ENCODE data around the gene WASHC2A.
"Not testable (repeated sequence)": the region's sequence is repeated elsewhere in the genome, so short reads cannot be mapped to it uniquely, and the experiment has no call there.

The WASHC2A gene

GRCh38 chr10:50067546-50068351 lies at the start of gene WASHC2A:
WASHC2A (plus strand) TSS chr10:50067954; CDS start chr10:50068006, 52 bp downstream.
- peak; percentile 25 for DNase-seq

GRCh38 chr10:50019279-50019678 lies 48.5 kb upstream of the WASHC2A start:
- DNase-seq = not testable (repeated sequence)

GRCh38 chr10:50020451-50021024 lies 47.2 kb upstream of the WASHC2A start:
- DNase-seq = not testable (repeated sequence)

GRCh38 chr10:50021646-50022045 lies 46.1 kb upstream of the WASHC2A start:
- no peak for DNase-seq

GRCh38 chr10:50024716-50025383 lies 42.9 kb upstream of the WASHC2A start:
- not testable (repeated sequence) for DNase-seq

GRCh38 chr10:50025627-50026026 lies 42.1 kb upstream of the WASHC2A start:
- no peak for DNase-seq

- DNase-seq = no peak
Observed at GRCh38 chr10:50027195-50027594, 40.6 kb upstream of the WASHC2A start.

- no peak for DNase-seq
Observed at GRCh38 chr10:50033481-50033880, 34.3 kb upstream of the WASHC2A start.

- DNase-seq = not testable (repeated sequence)
Observed at GRCh38 chr10:50035337-50035736, 32.4 kb upstream of the WASHC2A start.

- DNase-seq = no peak
Observed at GRCh38 chr10:50044941-50045664, 22.7 kb upstream of the WASHC2A start.

- DNase-seq = not testable (repeated sequence)
Observed at GRCh38 chr10:50046457-50046856, 21.3 kb upstream of the WASHC2A start.

- DNase-seq = not testable (repeated sequence)
Observed at GRCh38 chr10:50047594-50047993, 20.2 kb upstream of the WASHC2A start.

- DNase-seq = not testable (repeated sequence)
Observed at GRCh38 chr10:50051995-50052660, 15.6 kb upstream of the WASHC2A start.

GRCh38 chr10:50052778-50053376 lies 14.9 kb upstream of the WASHC2A start:
- DNase-seq = not testable (repeated sequence)

- not testable (repeated sequence) for DNase-seq
Observed at GRCh38 chr10:50055494-50056292, 12.1 kb upstream of the WASHC2A start.

GRCh38 chr10:50056654-50057053 lies 11.1 kb upstream of the WASHC2A start:
- not testable (repeated sequence) for DNase-seq

GRCh38 chr10:50058727-50059126 lies 9.0 kb upstream of the WASHC2A start:
- not testable (repeated sequence) for DNase-seq

- not testable (repeated sequence) for DNase-seq
Observed at GRCh38 chr10:50059946-50060345, 7.8 kb upstream of the WASHC2A start.

- not testable (repeated sequence) for DNase-seq
Observed at GRCh38 chr10:50061548-50061947, 6.2 kb upstream of the WASHC2A start.

- no peak for DNase-seq
Observed at GRCh38 chr10:50063100-50063499, 4.7 kb upstream of the WASHC2A start.

- not testable (repeated sequence) for DNase-seq
Observed at GRCh38 chr10:50068352-50068659, 552 bp downstream of the WASHC2A start.

Data from NCI-H1694 treated with DMSO at 0.1 percent for 48 hours (cell line).